Left colon (tissue), 2 donors: ENCODE measurements around the gene MACROD2. TPM values are rescaled to one million over a fixed set of nuclear protein-coding genes. Genes with fewer than 3 reads are reported as not detected.

Experiments used
- ATAC-seq: fragments of 200-7000 bp; cut with Tn5 transposase; one replicate; pipeline ENCODE4 v1.9.1; 2020; ENCODE audit warnings: mild to moderate bottlenecking, moderate library complexity
- DNase-seq, 2 donors: peaks; one replicate each; pipeline ENCODE4 v3.0.0-alpha.2; 2020
- intact Hi-C, 2 donors: fragments of 100-400 bp; cut with DNase I in 1 of 2; cut with micrococcal nuclease in 1 of 2; formaldehyde crosslinking; loops; one replicate each; pipeline versions ENCODE4 v1.11.2 to v1.14.0; 2022; cut with DNase I, micrococcal nuclease
- total RNA-seq, 2 donors: library from RNA; stranded (reverse); fragmentation: NEBNext Ultra II Directional; extraction: Animal tissue kit (Norgen Biotek cat#: 25700); gene quantifications; one replicate each; pipeline ENCODE4 v1.2.1, GENCODE V29; 2021
- donor health status: DM: no; HTN: no; CAD: no.
- donor health status: DM: yes; HTN: yes; CAD: no.

MACROD2 gene
- total RNA-seq, 2 donors from 2014 or later: 5.2 to 6.6 TPM

DNA sequence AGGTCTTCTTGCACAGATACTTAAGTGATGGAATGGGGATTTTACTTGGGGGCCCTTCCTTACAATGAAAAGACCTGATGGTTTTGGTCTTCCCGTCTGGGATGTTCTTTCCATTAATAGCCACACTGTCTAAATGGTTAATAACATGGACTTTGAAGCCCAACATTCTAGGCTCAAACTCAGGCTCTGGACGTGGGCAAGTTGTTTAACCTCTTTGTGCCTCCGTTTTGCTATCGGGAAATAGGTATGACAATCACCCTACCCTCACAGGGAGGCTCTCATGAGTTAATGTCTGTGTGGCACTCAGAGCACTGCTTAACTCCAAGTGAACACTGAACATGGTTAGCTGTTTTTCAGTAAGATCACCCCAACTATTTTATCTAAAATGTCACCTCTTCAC lies 702.8 kb downstream of the MACROD2 start:
- ATAC-seq (no peak), DNase-seq (no peak)
- intact Hi-C loops: no loop called here

- ATAC-seq: no peak
- no peak for DNase-seq
- intact Hi-C loops: no loop called here
Observed at GRCh38 chr20:14698605-14699373, 703.5 kb downstream of the MACROD2 start.

- DNase-seq (no peak), ATAC-seq (peak; percentile 98)
- intact Hi-C loops: no loop called here
Observed at GRCh38 chr20:14700639-14700960, 705.3 kb downstream of the MACROD2 start.

DNA sequence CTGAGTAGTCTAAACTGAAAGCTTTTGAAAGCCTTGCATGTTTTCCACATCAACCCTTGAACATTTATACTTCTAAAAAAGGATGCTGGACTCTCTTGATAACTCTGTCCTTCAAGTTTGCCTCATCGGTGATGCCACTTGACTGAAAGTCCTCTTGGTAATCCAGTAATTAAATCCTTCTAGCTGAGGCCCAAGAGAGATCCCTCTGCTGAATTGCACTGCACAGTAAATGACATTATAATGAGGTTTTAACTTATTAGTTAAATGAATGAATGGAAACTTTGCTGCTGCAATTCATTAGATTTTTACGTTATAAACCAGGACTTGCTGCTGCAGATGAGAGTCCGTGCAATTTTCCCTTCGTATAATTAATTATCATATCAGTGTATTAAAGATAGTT lies 706.0 kb downstream of the MACROD2 start:
- ATAC-seq (no peak), DNase-seq (no peak)
- intact Hi-C loops: no loop called here

DNA sequence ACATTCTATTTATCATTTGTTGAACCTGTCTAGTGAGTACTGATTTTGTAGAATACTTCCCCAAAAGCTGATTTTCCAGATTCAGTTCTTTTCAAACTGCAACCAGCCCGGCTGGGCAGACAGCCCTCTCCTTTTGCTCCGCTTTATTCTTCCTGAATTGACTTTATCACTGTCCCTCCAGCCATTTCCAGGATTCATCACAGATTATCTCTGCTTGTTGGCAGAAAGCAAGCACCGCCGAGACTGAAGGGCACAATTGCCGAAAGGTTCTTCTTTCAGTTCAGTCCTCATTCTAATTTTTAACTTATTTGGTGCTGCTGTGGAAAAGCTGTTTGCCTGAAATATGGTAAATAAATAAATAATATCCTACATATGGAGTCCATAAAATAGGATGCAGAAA lies 711.2 kb downstream of the MACROD2 start:
- no peak for ATAC-seq
- DNase-seq: no peak
- intact Hi-C loops: no loop called here

GRCh38 chr20:14707026-14707680 lies 711.8 kb downstream of the MACROD2 start:
- no peak for DNase-seq
- no peak for ATAC-seq
- intact Hi-C loops: no loop called here

- DNase-seq (no peak), ATAC-seq (peak; percentile 80)
- intact Hi-C loops: no loop called here
Observed at GRCh38 chr20:14707865-14708596, 712.7 kb downstream of the MACROD2 start.

DNA sequence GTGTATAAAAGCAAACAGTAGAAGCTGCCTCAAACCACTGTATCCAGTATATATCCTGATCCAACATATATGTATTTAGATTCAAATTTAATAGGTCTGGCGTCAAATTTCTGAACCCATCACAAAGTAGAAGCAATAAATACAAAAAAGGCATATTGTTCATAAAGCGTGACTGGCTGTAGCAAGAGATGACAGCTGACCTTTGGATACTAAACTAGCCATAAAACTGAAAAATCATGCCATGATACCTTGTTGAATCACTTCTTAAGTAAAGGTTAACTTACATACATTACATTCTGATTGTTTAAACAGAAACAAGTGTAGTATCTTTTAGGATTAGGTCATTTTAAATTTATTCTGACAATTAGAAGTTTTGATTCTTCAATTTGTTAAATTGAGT lies 714.1 kb downstream of the MACROD2 start:
- ATAC-seq (peak; percentile 84), DNase-seq (no peak)
- intact Hi-C loops: no loop called here

DNA sequence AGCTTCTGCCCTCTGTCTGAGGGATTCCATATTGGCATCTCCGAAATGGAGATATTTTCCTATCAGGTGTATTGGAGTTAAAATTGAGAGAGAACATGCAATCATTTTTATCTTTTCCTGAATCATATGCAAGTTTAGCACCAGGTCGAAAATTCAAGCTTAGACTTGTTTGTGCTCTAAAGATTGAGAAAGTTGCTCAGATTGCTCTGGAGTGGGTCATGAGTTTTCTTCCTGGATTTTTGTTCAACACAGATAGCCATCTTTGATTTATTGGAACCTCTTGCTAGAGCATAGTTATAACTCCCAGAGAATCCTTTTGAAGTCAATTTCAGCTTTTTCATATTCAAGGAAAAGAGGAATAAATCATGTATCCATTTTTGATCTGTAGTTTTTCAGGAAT lies 715.6 kb downstream of the MACROD2 start:
- ATAC-seq (no peak), DNase-seq (no peak)
- intact Hi-C loops: no loop called here

DNA sequence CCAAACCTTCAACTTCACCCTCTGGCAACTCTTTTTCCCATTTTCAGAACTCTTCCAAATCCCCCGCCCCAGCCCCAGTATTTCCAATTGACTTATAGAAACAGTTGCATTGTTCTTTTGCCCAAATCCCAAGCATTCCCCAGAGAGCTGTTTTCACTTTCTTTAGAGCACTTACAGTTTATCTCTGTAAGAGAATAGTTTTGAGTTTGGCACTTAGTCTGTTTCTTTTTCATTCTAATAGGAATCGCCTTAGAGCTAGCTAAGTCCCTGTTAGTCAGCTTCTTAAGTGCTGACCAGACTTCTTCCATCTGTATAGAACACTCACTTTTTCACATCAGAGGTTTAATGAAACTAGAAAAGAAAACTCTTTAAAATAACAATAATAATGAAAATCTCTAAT lies 716.3 kb downstream of the MACROD2 start:
- ATAC-seq: no peak
- intact Hi-C loops: no loop called here
- no peak for DNase-seq

- no peak for DNase-seq
- intact Hi-C loops: no loop called here
- ATAC-seq: no peak
Observed at GRCh38 chr20:14712302-14712739, 717.0 kb downstream of the MACROD2 start.

DNA sequence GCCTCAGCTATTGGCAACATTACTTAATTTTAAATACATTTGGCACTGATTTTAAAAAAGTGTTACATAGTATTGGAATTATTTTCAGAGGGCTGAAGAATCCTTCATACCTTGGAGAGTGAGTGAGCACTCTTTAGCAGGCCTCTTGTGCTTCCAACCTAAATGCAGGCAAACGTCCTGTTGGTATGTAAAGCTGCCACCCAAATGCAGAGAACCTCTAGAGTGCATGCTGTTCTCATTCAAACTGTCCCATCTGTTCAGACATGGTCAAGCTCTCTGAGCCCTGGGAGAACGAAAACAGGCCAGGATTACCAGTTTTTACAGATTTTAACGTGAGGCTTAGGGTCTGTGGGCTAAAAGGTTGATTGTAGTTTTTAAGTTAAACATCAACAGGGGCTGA lies 720.1 kb downstream of the MACROD2 start:
- ATAC-seq (no peak), DNase-seq (no peak)
- intact Hi-C loops: no loop called here

DNA sequence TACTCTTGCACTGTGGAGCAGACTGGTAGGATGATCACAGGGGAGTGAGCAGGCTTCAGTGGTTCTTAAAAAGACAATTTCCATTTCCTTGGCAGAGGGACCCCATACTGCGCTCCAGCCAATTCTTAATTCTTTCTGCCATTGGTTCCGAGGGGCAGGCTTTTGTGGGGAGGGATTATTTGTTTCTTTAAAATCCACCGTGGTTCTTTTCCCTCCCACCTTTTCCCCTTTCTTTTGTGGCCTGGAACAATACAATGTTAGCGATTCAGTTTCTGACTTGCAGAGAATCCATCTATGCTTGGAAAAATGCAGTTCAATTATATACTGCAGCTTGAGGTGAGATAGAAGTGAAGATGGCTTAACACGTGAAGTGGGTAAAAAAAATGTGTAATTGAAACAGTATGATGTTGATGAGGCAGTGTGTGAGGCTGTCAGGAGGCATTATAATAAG lies 721.1 kb downstream of the MACROD2 start:
- ATAC-seq (no peak), DNase-seq (no peak)
- intact Hi-C loops: no loop called here

DNA sequence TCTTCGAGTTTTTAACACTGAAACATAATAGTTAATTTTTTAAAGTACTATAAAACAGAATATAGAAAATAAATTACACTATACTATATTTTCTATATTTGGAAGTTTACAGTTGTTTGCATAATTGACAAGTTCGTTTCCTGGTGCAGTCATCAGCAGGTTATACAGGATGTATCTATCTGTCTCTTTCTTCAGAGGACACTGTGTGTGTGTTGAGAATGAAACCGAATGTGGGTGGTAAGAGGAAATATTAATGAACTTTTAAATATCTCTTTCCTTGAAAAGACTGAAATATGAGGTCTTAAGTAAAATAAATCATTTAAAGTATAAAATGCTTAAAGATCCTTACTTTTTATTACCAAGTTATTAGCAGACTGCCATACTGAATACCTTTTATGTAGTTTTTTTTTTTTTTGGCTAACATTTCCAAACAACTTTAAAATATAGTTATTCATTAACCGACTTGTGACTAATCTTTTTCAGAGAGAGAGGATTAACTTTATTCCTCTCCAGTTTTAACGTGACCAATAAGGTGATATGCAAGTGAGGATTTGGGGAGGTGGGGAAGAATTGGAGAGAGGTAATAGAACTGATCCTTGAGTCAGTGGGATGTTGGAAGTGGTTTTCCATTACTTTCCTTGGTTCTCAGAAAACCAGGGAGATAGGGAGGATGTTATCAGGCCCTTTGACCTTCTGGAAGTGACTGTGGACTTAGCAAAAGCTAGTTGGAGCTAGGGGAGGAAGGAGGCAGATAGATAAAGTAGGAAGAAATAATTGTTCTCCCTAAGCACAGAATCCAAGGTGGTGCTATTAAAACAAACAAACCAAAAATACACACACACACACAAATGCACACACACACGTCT lies 722.1 kb downstream of the MACROD2 start:
- ATAC-seq (peak; percentile 77), DNase-seq (no peak)
- intact Hi-C loops: no loop called here

DNA sequence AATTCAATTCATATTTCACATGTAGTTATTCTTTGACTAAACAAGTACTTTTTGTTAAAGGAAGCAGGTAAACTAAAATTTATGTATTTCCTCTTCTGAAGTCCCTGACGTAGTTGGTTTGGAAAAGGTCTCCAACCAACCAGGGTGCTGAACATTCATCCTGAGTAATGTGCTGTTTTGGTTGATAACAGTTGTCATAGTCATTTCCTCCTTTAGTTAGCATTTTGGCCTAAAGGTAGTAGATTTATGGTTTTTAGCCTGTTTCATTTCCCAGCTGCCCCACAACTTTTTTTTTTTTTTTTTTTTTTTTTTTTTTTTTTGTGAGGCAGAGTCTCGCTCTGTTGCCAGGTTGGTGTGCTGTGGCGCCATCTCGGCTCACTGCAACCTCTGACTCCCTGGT lies 724.9 kb downstream of the MACROD2 start:
- no peak for DNase-seq
- intact Hi-C loops: no loop called here
- ATAC-seq: no peak

DNA sequence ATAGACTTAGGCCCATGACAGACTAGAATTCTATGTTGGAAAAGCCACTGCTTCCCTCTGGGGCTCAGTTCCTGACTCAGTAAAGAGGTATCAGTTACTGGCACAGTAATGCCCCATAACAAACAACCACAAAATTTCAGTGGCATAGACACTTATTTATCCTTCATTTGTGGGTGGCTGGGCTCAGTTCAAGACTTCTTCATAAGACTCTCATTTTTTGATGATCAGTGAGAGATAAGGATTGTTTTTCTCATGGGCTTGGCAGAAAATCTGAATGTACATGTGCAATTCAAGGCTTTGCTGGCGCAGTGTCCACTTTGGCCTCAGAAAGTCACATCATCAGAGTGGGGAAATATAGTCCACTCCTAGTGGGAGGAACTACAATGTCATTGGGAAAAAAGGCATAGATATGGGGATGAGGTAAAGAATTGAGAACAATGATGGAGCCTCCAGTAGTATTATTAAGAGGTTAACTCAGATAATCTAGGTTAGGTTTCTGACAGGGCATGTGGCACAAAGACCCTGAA lies 726.7 kb downstream of the MACROD2 start:
- no peak for DNase-seq
- ATAC-seq: no peak
- intact Hi-C loops: no loop called here

DNA sequence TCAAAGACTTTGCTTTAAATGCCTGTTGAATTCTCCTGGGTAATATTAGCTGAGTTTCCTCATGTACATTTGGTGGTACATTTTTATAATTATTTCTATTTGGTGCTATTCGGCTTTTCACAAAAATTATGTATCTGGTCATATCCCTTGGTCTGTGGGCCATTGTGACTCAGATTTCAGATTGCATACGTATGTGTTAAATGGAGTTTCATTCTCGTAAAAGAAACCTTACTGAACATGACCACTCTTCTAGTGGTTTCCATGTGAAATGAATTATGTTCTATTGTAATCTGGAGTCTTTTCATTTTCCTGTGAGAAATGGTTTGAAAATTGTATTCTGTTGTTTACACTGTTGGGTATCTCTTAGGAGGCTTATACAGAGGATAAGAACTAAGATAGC lies 728.3 kb downstream of the MACROD2 start:
- ATAC-seq (no peak), DNase-seq (no peak)
- intact Hi-C loops: no loop called here

DNA sequence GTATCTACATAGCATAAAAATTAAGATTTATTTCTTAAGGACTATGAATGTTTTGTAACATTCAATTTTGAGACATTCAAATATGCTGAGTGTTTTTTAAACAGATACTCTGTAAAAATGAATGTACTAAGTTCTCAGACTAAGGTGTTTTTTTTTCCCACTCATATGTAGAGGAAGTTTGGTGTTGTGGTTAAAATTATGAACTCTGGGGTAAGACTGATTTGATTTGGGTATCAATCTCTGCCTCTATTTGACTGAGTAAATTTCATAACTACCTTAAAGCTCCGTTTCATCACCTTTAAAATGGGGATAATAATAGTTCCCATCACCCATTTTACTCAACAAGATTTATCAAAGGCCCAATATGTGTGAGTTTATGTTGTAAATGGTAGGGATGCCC lies 728.7 kb downstream of the MACROD2 start:
- no peak for DNase-seq
- ATAC-seq: no peak
- intact Hi-C loops: no loop called here

DNA sequence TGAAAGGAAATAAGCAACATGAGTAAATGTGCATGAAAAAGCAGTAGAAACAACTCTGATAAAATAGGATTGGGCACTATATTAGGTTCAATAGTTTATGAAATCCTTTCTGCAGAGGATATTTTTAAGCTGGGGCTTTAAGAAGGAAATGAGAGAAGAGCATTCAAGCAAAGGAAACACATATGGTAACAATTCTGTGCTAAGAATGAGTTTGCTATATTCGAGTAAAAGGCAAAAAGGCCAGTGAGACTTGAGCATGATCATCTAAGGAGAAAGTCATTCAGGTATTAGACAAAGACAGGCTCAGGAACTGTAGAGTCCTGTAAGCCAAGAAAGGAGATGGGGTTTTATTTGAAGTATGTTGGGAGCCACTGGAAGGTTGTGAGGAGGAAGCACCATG lies 729.2 kb downstream of the MACROD2 start:
- intact Hi-C loops: no loop called here
- DNase-seq (no peak), ATAC-seq (no peak)
